ENCODE data around the gene RNGTT.

The RNGTT gene

GRCh38 chr6:88825856-88826255 is 137.6 kb downstream of the RNGTT start:
- no peak overlapping the region for H3K4me3 ChIP-seq
- no peak overlapping the region for H3K27ac ChIP-seq
- TF ChIP-seq Cebpa-rat (IDR thresholded peaks at IDR 0.05) = no peak
- peaks cover 0 to 10% (median 0%) of the 10 kb centered on the region in 10 experiments; a peak in 3 of 20 replicates for H3K4me1 ChIP-seq
- H3K9me3 ChIP-seq (replicated peaks in 1 of 11) = peaks cover under 1 to 19% (median 10%) of the 10 kb centered on the region in 11 experiments; a peak in 10 of 22 replicates
- H3K4me2 ChIP-seq = no peak overlapping the region
- H3K36me3 ChIP-seq = peaks cover 0 to 11% (median 5%) of the 10 kb centered on the region in 11 experiments; a peak in 9 of 22 replicates
- H4K20me1 ChIP-seq = no peaks in the 10 kb centered on the region
- no peaks in the 10 kb centered on the region for H3K27me3 ChIP-seq
- H3K9ac ChIP-seq = no peak overlapping the region

GRCh38 chr6:88823998-88824397 is 139.4 kb downstream of the RNGTT start:
- H3K4me2 ChIP-seq = no peak overlapping the region
- peaks cover 0 to 16% (median 9%) of the 10 kb centered on the region in 11 experiments; a peak in 5 of 22 replicates for H3K9me3 ChIP-seq (replicated peaks in 1 of 11)
- no peak overlapping the region for H3K4me3 ChIP-seq
- peaks cover 0 to 10% (median 0%) of the 10 kb centered on the region in 10 experiments; a peak in 3 of 20 replicates for H3K4me1 ChIP-seq
- no peak overlapping the region for H3K27ac ChIP-seq
- H3K27me3 ChIP-seq = no peaks in the 10 kb centered on the region
- H4K20me1 ChIP-seq = no peaks in the 10 kb centered on the region
- no peak for TF ChIP-seq Cebpa-rat (IDR thresholded peaks at IDR 0.05)
- peaks cover 0 to 11% (median 5%) of the 10 kb centered on the region in 11 experiments; a peak in 9 of 22 replicates for H3K36me3 ChIP-seq
- H3K9ac ChIP-seq = no peak overlapping the region

- Histone ChIP-seq H3K4me3 (no peak overlapping the region), H3K27ac (no peak overlapping the region), H3K36me3 (peaks cover 0 to 4% (median 0%) of the 10 kb centered on the region in 11 experiments; a peak in 2 of 22 replicates), H3K9ac (no peak overlapping the region), H3K4me2 (no peak overlapping the region), H4K20me1 (no peaks in the 10 kb centered on the region), H3K9me3 (replicated peaks in 1 of 11) (no peaks in the 10 kb centered on the region), H3K4me1 (peaks cover 0 to 5% (median 0%) of the 10 kb centered on the region in 10 experiments; a peak in 1 of 20 replicates), H3K27me3 (no peaks in the 10 kb centered on the region)
- TF ChIP-seq Cebpa-rat (IDR thresholded peaks at IDR 0.05) = no peak
Measured at GRCh38 chr6:88815491-88815890, 147.9 kb downstream of the RNGTT start.

GRCh38 chr6:88814909-88815308 is 148.5 kb downstream of the RNGTT start:
- TF ChIP-seq Cebpa-rat (IDR thresholded peaks at IDR 0.05) = no peak
- Histone ChIP-seq H3K27ac (no peak overlapping the region), H3K36me3 (peaks cover 0 to 4% (median 0%) of the 10 kb centered on the region in 11 experiments; a peak in 2 of 22 replicates)

GRCh38 chr6:88813045-88813444 is 150.4 kb downstream of the RNGTT start:
- H4K20me1 ChIP-seq = no peaks in the 10 kb centered on the region
- no peak for TF ChIP-seq Cebpa-rat (IDR thresholded peaks at IDR 0.05)
- no peaks in the 10 kb centered on the region for H3K27me3 ChIP-seq
- H3K4me2 ChIP-seq = no peak overlapping the region; a peak in 1 of 22 replicates
- H3K4me1 ChIP-seq = peaks cover 0 to 5% (median 0%) of the 10 kb centered on the region in 10 experiments; a peak in 1 of 20 replicates
- H3K9ac ChIP-seq = no peak overlapping the region
- no peaks in the 10 kb centered on the region for H3K9me3 ChIP-seq (replicated peaks in 1 of 11)
- peaks cover 0 to 4% (median 0%) of the 10 kb centered on the region in 11 experiments; a peak in 2 of 22 replicates for H3K36me3 ChIP-seq
- H3K27ac ChIP-seq = no peak overlapping the region
- no peak overlapping the region for H3K4me3 ChIP-seq

More at GRCh38 chr6:88814909-88815308, 148.5 kb downstream of the RNGTT start:
- no peaks in the 10 kb centered on the region for H3K9me3 ChIP-seq (replicated peaks in 1 of 11)
- no peak overlapping the region for H3K4me3 ChIP-seq
- H3K9ac ChIP-seq = no peak overlapping the region
- no peaks in the 10 kb centered on the region for H4K20me1 ChIP-seq
- H3K4me2 ChIP-seq = no peak overlapping the region
- no peaks in the 10 kb centered on the region for H3K27me3 ChIP-seq
- H3K4me1 ChIP-seq = peaks cover 0 to 5% (median 0%) of the 10 kb centered on the region in 10 experiments; a peak in 1 of 20 replicates

- Histone ChIP-seq H3K4me3 (no peak overlapping the region), H3K27ac (no peak overlapping the region), H3K9ac (no peak overlapping the region), H3K36me3 (peaks cover 0 to 16% (median 4%) of the 10 kb centered on the region in 11 experiments; a peak in 8 of 22 replicates), H3K27me3 (no peaks in the 10 kb centered on the region), H3K9me3 (replicated peaks in 1 of 11) (peaks cover 4 to 15% (median 12%) of the 10 kb centered on the region in 11 experiments; a peak in 16 of 22 replicates), H3K4me2 (no peak overlapping the region), H3K4me1 (peaks cover 0 to 5% (median 0%) of the 10 kb centered on the region in 10 experiments; a peak in 1 of 20 replicates), H4K20me1 (no peaks in the 10 kb centered on the region)
- no peak for TF ChIP-seq Cebpa-rat (IDR thresholded peaks at IDR 0.05)
Measured at GRCh38 chr6:88810701-88811100, 152.7 kb downstream of the RNGTT start.

- Histone ChIP-seq H3K27me3 (no peaks in the 10 kb centered on the region), H3K4me3 (no peak overlapping the region), H3K4me2 (no peak overlapping the region), H4K20me1 (no peaks in the 10 kb centered on the region), H3K9ac (no peak overlapping the region), H3K27ac (no peak overlapping the region), H3K4me1 (peaks cover 0 to 5% (median 0%) of the 10 kb centered on the region in 10 experiments; a peak in 1 of 20 replicates), H3K9me3 (replicated peaks in 1 of 11) (peaks cover 4 to 15% (median 12%) of the 10 kb centered on the region in 11 experiments; a peak in 16 of 22 replicates), H3K36me3 (peaks cover 0 to 16% (median 4%) of the 10 kb centered on the region in 11 experiments; a peak in 8 of 22 replicates)
- no peak for TF ChIP-seq Cebpa-rat (IDR thresholded peaks at IDR 0.05)
Measured at GRCh38 chr6:88810089-88810488, 153.3 kb downstream of the RNGTT start.

- H3K4me2 ChIP-seq = no peak overlapping the region
- no peak overlapping the region for H3K9ac ChIP-seq
- H3K4me1 ChIP-seq = peaks cover 0 to 4% (median 0%) of the 10 kb centered on the region in 10 experiments; a peak in 1 of 20 replicates
- no peaks in the 10 kb centered on the region for H3K27me3 ChIP-seq
- H3K9me3 ChIP-seq (replicated peaks in 1 of 11) = peaks cover 4 to 15% (median 12%) of the 10 kb centered on the region in 11 experiments; a peak in 16 of 22 replicates
- H3K36me3 ChIP-seq = peaks cover 0 to 16% (median 4%) of the 10 kb centered on the region in 11 experiments; a peak in 6 of 22 replicates
- H4K20me1 ChIP-seq = no peaks in the 10 kb centered on the region
- no peak overlapping the region for H3K4me3 ChIP-seq
- no peak overlapping the region for H3K27ac ChIP-seq
- TF ChIP-seq Cebpa-rat (IDR thresholded peaks at IDR 0.05) = no peak
Measured at GRCh38 chr6:88808381-88808780, 155.0 kb downstream of the RNGTT start.

- H3K27ac ChIP-seq = no peak overlapping the region
- H3K4me2 ChIP-seq = no peak overlapping the region
- H3K9ac ChIP-seq = no peak overlapping the region
- no peaks in the 10 kb centered on the region for H4K20me1 ChIP-seq
- TF ChIP-seq Cebpa-rat (IDR thresholded peaks at IDR 0.05) = no peak
- H3K36me3 ChIP-seq = peaks cover 0 to 16% (median 4%) of the 10 kb centered on the region in 11 experiments; a peak in 7 of 22 replicates
- no peaks in the 10 kb centered on the region for H3K27me3 ChIP-seq
- peaks cover 4 to 15% (median 12%) of the 10 kb centered on the region in 11 experiments; a peak in 16 of 22 replicates for H3K9me3 ChIP-seq (replicated peaks in 1 of 11)
- H3K4me3 ChIP-seq = no peak overlapping the region
- no peaks in the 10 kb centered on the region for H3K4me1 ChIP-seq
Measured at GRCh38 chr6:88807622-88808021, 155.8 kb downstream of the RNGTT start.

Data from BLaER1 treated with 17β-estradiol and CSF1 and Interleukin-3, amounts not matched to agents 10 nM and 100 nM (cell line).